Activated CD8-positive, alpha-beta memory T cell treated with anti-CD3 and anti-CD28 coated beads, Interleukin-2, amount 50 U/mL, for 1 hour (primary cell): Measurements from ENCODE around the gene MCHR1.

Experiments used
- DNase-seq: peaks from one replicate; pipeline ENCODE4 v3.0.0-alpha.2; 2020; ENCODE audit errors: extremely low read depth

MCHR1 gene

DNA sequence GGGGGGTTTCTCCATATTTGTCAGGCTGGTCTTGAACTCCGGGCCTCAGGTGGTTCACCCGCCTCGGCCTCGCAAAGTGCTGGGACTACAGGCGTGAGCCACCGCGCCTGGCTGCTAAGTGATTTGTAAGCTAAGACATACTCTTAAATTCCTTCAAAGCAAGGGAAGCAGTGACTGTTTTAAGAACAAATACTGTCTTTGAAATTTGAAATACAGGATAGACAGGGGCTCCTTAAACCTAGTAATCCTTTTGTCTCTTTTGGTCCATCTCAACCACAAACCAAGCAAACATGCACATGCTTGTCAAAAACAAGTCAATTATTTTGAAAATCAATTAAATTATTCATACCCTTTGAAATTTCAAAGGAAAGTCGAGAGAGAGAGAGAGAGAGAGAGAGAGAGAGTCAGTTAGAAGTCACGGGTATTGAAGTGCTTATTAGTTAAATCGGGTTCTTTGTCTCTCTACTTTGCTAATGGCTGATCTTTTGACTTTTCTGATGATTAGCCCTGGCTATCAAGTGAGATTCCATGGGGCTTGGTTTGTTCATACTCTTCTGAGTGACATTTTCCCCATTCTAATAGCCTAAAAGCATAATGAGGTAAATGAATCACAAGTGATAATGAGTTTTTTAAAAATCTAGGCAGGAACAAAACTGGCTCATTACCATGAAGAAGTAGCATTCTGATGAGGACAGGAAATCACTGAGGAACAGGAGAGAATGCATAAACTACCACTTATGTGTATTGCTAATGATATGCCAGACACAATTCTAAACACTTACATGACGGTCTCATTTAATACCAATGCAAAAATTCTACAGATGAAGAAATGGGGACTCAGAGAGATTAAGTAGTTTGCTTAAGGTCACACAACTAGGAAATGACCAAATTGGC is 48.0 kb downstream of the MCHR1 start:
- no peak for DNase-seq

DNA sequence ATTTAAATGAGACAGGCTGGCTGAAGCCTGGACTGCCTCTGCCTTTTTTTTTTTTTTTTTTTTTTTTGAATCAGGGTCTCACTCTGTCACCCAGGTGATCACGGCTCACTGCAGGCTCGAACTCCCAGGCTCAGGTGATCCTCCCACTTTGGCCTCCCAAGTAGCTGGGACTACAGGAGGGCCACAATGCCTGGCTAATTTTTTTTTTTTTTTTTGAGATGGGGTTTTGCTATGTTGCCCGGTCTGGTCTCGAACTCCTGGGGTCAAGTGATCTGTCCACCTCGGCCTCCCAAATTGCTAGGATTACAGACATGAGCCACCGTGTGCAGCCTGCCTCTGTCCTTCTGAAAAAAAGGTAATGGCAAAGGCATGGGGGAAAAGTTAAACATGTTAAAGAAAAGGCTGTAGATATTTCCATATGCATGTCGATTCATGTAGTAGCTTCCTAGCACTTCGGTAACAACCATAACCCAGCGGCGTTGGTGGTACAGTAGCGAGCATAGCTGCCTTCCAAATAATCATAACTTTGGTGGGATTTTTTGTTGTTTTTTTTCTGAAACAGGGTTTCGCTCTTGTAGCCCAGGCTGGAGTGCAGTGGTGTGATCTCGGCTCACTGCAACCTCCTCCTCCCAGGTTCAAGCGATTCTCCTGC is 48.8 kb downstream of the MCHR1 start:
- no peak for DNase-seq

- DNase-seq: peak; percentile 29
These were observed 49.5 kb downstream of the MCHR1 start for GRCh38 chr22:40728731-40729189.

DNA sequence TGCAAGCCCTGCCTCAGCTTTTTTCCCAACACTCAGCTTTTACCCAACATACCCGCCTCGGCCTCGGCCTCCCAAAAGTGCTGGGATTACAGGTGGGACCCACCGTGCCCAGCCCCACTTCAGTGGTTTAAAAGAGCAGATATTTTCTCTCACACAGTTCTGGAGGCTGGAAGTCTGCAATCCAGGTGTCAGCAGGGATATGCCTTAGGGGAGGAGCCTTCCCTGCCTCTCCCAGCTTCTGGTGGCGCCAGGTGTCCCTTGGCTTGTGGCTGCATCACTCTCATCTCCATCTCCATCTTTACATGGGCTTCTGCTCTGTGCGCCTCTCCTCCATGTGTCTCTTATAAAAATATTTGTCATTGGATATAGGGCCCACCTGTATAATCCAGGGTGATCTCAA is 50.0 kb downstream of the MCHR1 start:
- no peak for DNase-seq
